ENCODE measurements around the gene SEMA6B. TPM values are rescaled to one million over a fixed set of nuclear protein-coding genes. Genes with fewer than 3 reads are reported as not detected.

The SEMA6B gene
- total RNA-seq, 1 donor from 2014 or later: 15.4 TPM

DNA sequence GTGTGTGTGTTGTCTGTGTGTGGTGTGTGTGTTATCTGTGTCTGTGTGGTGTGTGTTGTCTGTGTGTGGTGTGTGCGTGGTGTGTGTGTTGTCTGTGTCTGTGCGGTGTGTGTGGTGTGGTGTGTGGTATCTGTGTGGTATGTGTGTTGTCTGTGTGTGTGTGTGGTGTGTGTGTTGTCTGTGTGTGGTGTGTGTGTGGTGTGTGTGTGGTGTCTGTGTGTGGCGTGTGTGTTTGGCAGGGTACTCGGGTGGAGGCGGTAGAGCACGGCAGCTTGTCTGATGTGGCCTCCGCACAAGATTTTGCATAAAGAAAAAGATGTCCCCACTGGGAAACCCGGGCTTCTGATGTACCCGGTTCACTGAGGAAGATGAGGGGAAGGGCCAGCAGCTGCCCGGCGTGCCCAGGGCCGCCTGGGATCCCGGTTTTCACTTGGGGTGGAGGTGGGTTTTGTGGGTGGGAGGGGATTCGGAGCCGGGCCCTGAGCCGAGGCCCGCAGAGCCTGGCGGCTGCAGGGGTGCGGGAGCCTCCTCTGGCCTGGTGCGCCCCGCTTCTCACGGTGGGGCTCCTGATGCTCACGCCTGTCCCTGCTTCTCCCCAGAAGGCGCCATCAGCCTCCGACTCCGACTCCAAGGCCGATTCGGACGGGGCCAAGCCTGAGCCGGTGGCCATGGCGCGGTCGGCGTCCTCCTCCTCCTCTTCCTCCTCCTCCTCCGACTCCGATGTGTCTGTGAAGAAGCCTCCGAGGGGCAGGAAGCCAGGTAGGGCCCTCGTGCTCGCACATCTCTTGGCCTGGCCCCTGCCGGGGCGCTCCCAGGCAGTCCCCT, 66.2 kb downstream of the SEMA6B start:
- no peak for DNase-seq

Other genes starting within 250 kb of the SEMA6B start
- 14.7 TPM for gene STAP2, start 220.9 kb downstream of the SEMA6B start, total RNA-seq
- gene MPND, start 216.1 kb downstream of the SEMA6B start, total RNA-seq: 11.3 TPM
- gene SH3GL1, start 159.1 kb downstream of the SEMA6B start, total RNA-seq: 37.6 TPM
- 9.8 TPM for gene CHAF1A, start 157.0 kb downstream of the SEMA6B start, total RNA-seq
- 92.2 TPM for gene UBXN6, start 101.9 kb downstream of the SEMA6B start, total RNA-seq
- 48.8 TPM for gene HDGFL2, start 87.4 kb downstream of the SEMA6B start, total RNA-seq
- gene PLIN4, start 41.2 kb downstream of the SEMA6B start, total RNA-seq: 38.0 TPM
- 4.8 TPM for gene PLIN5, start 24.5 kb downstream of the SEMA6B start, total RNA-seq
- gene LRG1, start 19.6 kb downstream of the SEMA6B start, total RNA-seq: 1.5 TPM
- gene TNFAIP8L1, start 79.8 kb upstream of the SEMA6B start, total RNA-seq: 12.0 TPM
- gene MYDGF, start 110.7 kb upstream of the SEMA6B start, total RNA-seq: 43.9 TPM
- gene DPP9, start 164.2 kb upstream of the SEMA6B start, total RNA-seq: 26.4 TPM
- gene FEM1A, start 232.1 kb upstream of the SEMA6B start, total RNA-seq: 56.1 TPM

Measured in tongue (tissue), 2 donors.